IMR-90 (cell line): Measurements from ENCODE around the gene PRKAR2A. TPM values are rescaled to one million over a fixed set of nuclear protein-coding genes. Genes with fewer than 3 reads are reported as not detected.
A peak's percentile ranks its signal among the peaks of the same experiment; 100 is the strongest.

Experiments used
- ATAC-seq: fragments of 200-7000 bp; cut with Tn5 transposase; 2 replicates; pipeline ENCODE4 v1.9.1; 2020; ENCODE audit warnings: low read depth, mild to moderate bottlenecking, moderate library complexity
- BruUV-seq: library from RNA; stranded (reverse); fragments of 400-500 nt; replicated peaks from 2 replicates; lab custom pipeline; 2021; lab: Mats Ljungman, UMichigan
- CTCF ChIA-PET: fragments of 300-600 bp; formaldehyde crosslinking; extraction: SDS; loops from one replicate; lab custom pipeline; 2021; ENCODE audit warnings: antibody characterized with exemption; lab: Yijun Ruan, JAX
- POLR2A ChIA-PET: fragments of 300-600 bp; sonication (Branson Sonifier 250); formaldehyde crosslinking; loops from one replicate; lab custom pipeline; 2022; ENCODE audit warnings: antibody characterized with exemption; ENCODE audit not compliant: unreplicated experiment; lab: Charles Lee
- DNase-seq: peaks from one replicate; pipeline ENCODE4 v3.0.0; 2013
- H2AFZ ChIP-seq: replicated peaks from 2 replicates; pipeline ENCODE3; 2013; ENCODE audit warnings: low read length, mild to moderate bottlenecking; ENCODE audit not compliant: poor library complexity
- H2AK5ac ChIP-seq: 2 replicates; pipeline ENCODE4 v1.6.1; 2013; ENCODE audit warnings: low read depth, low read length, inconsistent platforms
- H2AK9ac ChIP-seq: replicated peaks from 2 replicates; pipeline ENCODE3; 2013; ENCODE audit warnings: mild to moderate bottlenecking, low read depth, low read length, moderate library complexity; ENCODE audit not compliant: poor library complexity
- H2BK120ac ChIP-seq: 2 replicates; pipeline ENCODE4 v1.6.1; 2013; ENCODE audit warnings: low read depth, low read length, inconsistent platforms
- H2BK15ac ChIP-seq: 3 replicates; pipeline ENCODE4 v1.6.1; 2013; ENCODE audit warnings: low read depth, low read length, inconsistent platforms
- H2BK20ac ChIP-seq: 2 replicates; pipeline ENCODE4 v1.6.1; 2013; ENCODE audit warnings: low read depth, mild to moderate bottlenecking, inconsistent platforms, low read length, moderate library complexity
- H2BK5ac ChIP-seq: 2 replicates; pipeline ENCODE4 v1.6.1; 2013; ENCODE audit warnings: mild to moderate bottlenecking, low read depth, low read length, inconsistent platforms; ENCODE audit not compliant: poor library complexity, severe bottlenecking
- H3K14ac ChIP-seq: replicated peaks from 2 replicates; pipeline ENCODE4 v1.6.1; 2013; ENCODE audit warnings: low read depth, low read length, inconsistent platforms
- H3K18ac ChIP-seq: 2 replicates; pipeline ENCODE4 v1.6.1; 2013; ENCODE audit warnings: low read depth, low read length, control low read depth
- H3K23ac ChIP-seq: 2 replicates; pipeline ENCODE4 v1.6.1; 2013; ENCODE audit warnings: low read depth, low read length, inconsistent platforms
- H3K27ac ChIP-seq: 2 replicates; pipeline ENCODE4 v1.5.1; 2013; ENCODE audit warnings: mild to moderate bottlenecking, control low read depth, low read length; ENCODE audit not compliant: insufficient read depth
- H3K27me3 ChIP-seq: 2 replicates; pipeline ENCODE4 v1.6.1; 2013; ENCODE audit warnings: low read length; ENCODE audit not compliant: control insufficient read depth, insufficient read depth
- H3K36me3 ChIP-seq: 2 replicates; pipeline ENCODE4 v1.6.1; 2013; ENCODE audit warnings: low read length, mixed read lengths; ENCODE audit not compliant: control insufficient read depth, insufficient read depth
- H3K4ac ChIP-seq: 2 replicates; pipeline ENCODE4 v1.6.1; 2013; ENCODE audit warnings: low read depth, low read length, inconsistent platforms
- H3K4me1 ChIP-seq: 2 replicates; pipeline ENCODE4 v1.6.1; 2013; ENCODE audit warnings: low read length, mixed read lengths; ENCODE audit not compliant: control insufficient read depth, insufficient read depth
- H3K4me2 ChIP-seq: 2 replicates; pipeline ENCODE4 v1.6.1; 2013; ENCODE audit warnings: low read depth, mild to moderate bottlenecking, control low read depth, low read length, moderate library complexity
- H3K4me3 ChIP-seq: 2 replicates; pipeline ENCODE4 v1.5.1; 2013; ENCODE audit warnings: low read depth, mild to moderate bottlenecking, control low read depth, low read length, moderate library complexity; ENCODE audit not compliant: insufficient read depth
- H3K56ac ChIP-seq: 2 replicates; pipeline ENCODE4 v1.6.1; 2013; ENCODE audit warnings: low read length, inconsistent platforms; ENCODE audit not compliant: insufficient read depth; ENCODE audit errors: extremely low read depth
- H3K79me1 ChIP-seq, 2 experiments: 2 replicates each; pipeline ENCODE4 v1.6.1; 2013; ENCODE audit warnings: low read length in 2 of 2, inconsistent platforms in 1 of 2, low read depth in 1 of 2
- H3K9ac ChIP-seq: 2 replicates; pipeline ENCODE4 v1.6.1; 2013; ENCODE audit warnings: low read depth, low read length, control low read depth
- H3K9me1 ChIP-seq: 2 replicates; pipeline ENCODE4 v1.6.1; 2013; ENCODE audit warnings: low read length, inconsistent platforms; ENCODE audit not compliant: insufficient read depth
- H3K9me3 ChIP-seq: 2 replicates; pipeline ENCODE4 v1.6.1; 2013; ENCODE audit warnings: low read length; ENCODE audit not compliant: control insufficient read depth, insufficient read depth
- H4K20me1 ChIP-seq: 2 replicates; pipeline ENCODE4 v1.6.1; 2013; ENCODE audit warnings: low read length, inconsistent platforms; ENCODE audit not compliant: insufficient read depth
- H4K5ac ChIP-seq: 2 replicates; pipeline ENCODE4 v1.6.1; 2013; ENCODE audit warnings: mild to moderate bottlenecking, low read depth, low read length, control low read depth
- H4K8ac ChIP-seq, 2 experiments: 2 replicates each; pipeline ENCODE4 v1.6.1; 2013; ENCODE audit warnings: low read depth in 2 of 2, low read length in 2 of 2, control low read depth in 1 of 2, inconsistent platforms in 1 of 2
- H4K91ac ChIP-seq: 2 replicates; pipeline ENCODE4 v1.6.1; 2013; ENCODE audit warnings: low read depth, low read length, inconsistent platforms; ENCODE audit not compliant: insufficient read depth
- MAFK ChIP-seq: IDR thresholded peaks from 2 replicates; pipeline ENCODE4 v1.6.1; 2012; ENCODE audit warnings: low read depth, low read length, improper control_type of control experiment
- WGBS, 2 experiments: methylation state at CpG; one replicate each; pipeline versions ENCODE4 v1.1.5 to v1.1.7; 2013; ENCODE audit warnings: missing lambda C conversion rate in 2 of 2; ENCODE audit not compliant: insufficient read length in 1 of 2; ENCODE audit errors: extremely low coverage in 2 of 2; 5-methylcytosine and 5-hydroxymethylcytosine counted together
- dilution Hi-C: fragments of 300-500 bp; cut with HindIII; formaldehyde crosslinking; loops from one replicate; pipeline ENCODE4 v1.14.3; 2018; ENCODE audit warnings: low sequenced_read_pairs; ENCODE audit not compliant: unreplicated experiment
- in situ Hi-C: fragments of 300-500 bp; cut with MboI; formaldehyde crosslinking; loops from 3 replicates; pipeline ENCODE4 v1.14.3; 2019; ENCODE audit warnings: low sequenced_read_pairs, inconsistent platforms, mixed read lengths
- intact Hi-C: fragments of 100-400 bp; cut with micrococcal nuclease; formaldehyde crosslinking; loops from 2 replicates; pipeline ENCODE4 v1.10.0; 2022
- polyA plus RNA-seq, 3 experiments: library from polyadenylated mRNA; depleted of rRNA; stranded (reverse); fragments of >200 nt; gene quantifications; 2 replicates each; pipeline ENCODE4 v1.2.3, GENCODE V29; 2012; ENCODE audit warnings: low replicate concordance in 1 of 3
- total RNA-seq: library from RNA; depleted of rRNA; stranded (reverse); fragments of >200 nt; gene quantifications from 2 replicates; pipeline ENCODE4 v1.2.3, GENCODE V29; 2012
- TF ChIP-seq, protein P1 (sequence below): fragments of 150-350 bp; IDR thresholded peaks from 2 replicates; pipeline ENCODE4 v1.6.1; 2017; ENCODE audit warnings: mild to moderate bottlenecking, antibody characterized with exemption, low read length, low read depth

Gene PRKAR2A
- total and polyA plus RNA-seq, 2 of the 4 experiments (the other 2 are of a cell fraction) = 11.3 to 48.2 TPM

DNA sequence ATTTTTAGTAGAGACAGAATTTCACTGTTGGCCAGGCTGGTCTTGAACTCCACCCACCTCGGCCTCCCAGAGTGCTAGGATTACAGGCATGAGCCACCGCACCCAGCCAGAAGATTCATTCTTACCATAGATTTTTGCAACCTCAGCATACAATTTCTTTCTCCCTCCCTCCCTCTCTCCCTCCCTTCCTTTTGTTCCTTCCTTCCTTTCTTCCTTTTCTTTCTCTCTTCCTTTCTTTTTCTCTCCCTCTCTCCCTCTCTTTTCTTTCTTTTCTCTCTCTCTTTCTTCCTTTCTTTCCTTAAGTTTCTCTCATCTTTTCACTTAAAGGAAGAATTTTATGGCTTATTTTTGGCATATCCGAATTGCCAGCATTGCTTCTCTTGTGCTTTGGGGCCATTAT is 58.0 kb downstream of the PRKAR2A start:
- in situ Hi-C loops (no loop called here), dilution Hi-C loops (no loop called here), intact Hi-C loops (no loop called here)
- DNase-seq = no peak
- Histone ChIP-seq H3K4ac (no peak overlapping the region), H2BK15ac (no peak overlapping the region), H3K4me3 (no peak overlapping the region), H4K8ac (no peak overlapping the region), H3K18ac (no peak overlapping the region), H2AK9ac (no peak overlapping the region), H2BK120ac (no peak overlapping the region), H3K9me3 (no peaks in the 10 kb centered on the region), H3K14ac (no peak overlapping the region), H3K56ac (no peak overlapping the region), H3K9me1 (no peaks in the 10 kb centered on the region), H3K4me1 (no peaks in the 10 kb centered on the region), H3K4me2 (no peak overlapping the region), H2BK20ac (no peak overlapping the region), H4K20me1 (no peaks in the 10 kb centered on the region), H2BK5ac (no peak overlapping the region), H3K23ac (no peak overlapping the region), H3K27ac (no peak overlapping the region), H4K91ac (no peak overlapping the region), H3K27me3 (no peaks in the 10 kb centered on the region), H3K79me1 (peaks cover 0 to 12% of the 10 kb centered on the region in 2 experiments; a peak in 3 of 4 replicates), H2AFZ (no peak overlapping the region), H3K36me3 (peaks cover 6% of the 10 kb centered on the region), H3K9ac (no peak overlapping the region), H2AK5ac (no peak overlapping the region), H4K5ac (no peak overlapping the region)
- no TSS peak for BruUV-seq
- ATAC-seq = no peak
- ChIA-PET POLR2A (no interaction called here), CTCF (no interaction called here)
- peak; percentile 60 for TF ChIP-seq MAFK
- TF ChIP-seq, protein P1, sequence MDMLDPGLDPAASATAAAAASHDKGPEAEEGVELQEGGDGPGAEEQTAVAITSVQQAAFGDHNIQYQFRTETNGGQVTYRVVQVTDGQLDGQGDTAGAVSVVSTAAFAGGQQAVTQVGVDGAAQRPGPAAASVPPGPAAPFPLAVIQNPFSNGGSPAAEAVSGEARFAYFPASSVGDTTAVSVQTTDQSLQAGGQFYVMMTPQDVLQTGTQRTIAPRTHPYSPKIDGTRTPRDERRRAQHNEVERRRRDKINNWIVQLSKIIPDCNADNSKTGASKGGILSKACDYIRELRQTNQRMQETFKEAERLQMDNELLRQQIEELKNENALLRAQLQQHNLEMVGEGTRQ = no peak
- WGBS, 2 experiments = 100% methylated on average over 2 of the region's 3 CpGs; no CpG with 5 or more reads in 1 of the 2 experiments
